HL-60 (cell line): ENCODE measurements around the gene SYNPO.

Source experiments
- DNase-seq, 2 experiments: peaks; one replicate each; pipeline ENCODE4 v3.0.0-alpha.2; 2010 to 2020; ENCODE audit warnings: low read depth in 1 of 2, low spot score in 1 of 2
- H3K27ac ChIP-seq: fragments of 250-450 bp; sonication (Bioruptor Pico); replicated peaks from 2 replicates; pipeline ENCODE4 v1.5.1; 2020; ENCODE audit warnings: mild to moderate bottlenecking, moderate library complexity
- H3K27me3 ChIP-seq: fragments of 250-450 bp; sonication (Bioruptor Pico); 2 replicates; pipeline ENCODE4 v1.5.1; 2021; ENCODE audit warnings: mild to moderate bottlenecking, moderate library complexity; ENCODE audit not compliant: insufficient read depth, poor library complexity, severe bottlenecking
- H3K4me3 ChIP-seq: replicated peaks from 2 replicates; pipeline ENCODE4 v1.5.1; 2011; ENCODE audit warnings: mild to moderate bottlenecking, control low read depth, low read length; ENCODE audit not compliant: insufficient read depth
- GABPA ChIP-seq: IDR thresholded peaks from 2 replicates; pipeline ENCODE4 v1.6.1; 2012; ENCODE audit warnings: low read depth
- POLR2AphosphoS5 ChIP-seq: IDR thresholded peaks from 2 replicates; pipeline ENCODE4 v1.6.1; 2012; ENCODE audit warnings: low read depth
- REST ChIP-seq: IDR thresholded peaks from 2 replicates; pipeline ENCODE4 v1.6.1; 2012; ENCODE audit warnings: low read depth; ENCODE audit not compliant: insufficient replicate concordance
- SPI1 ChIP-seq: IDR thresholded peaks from 2 replicates; pipeline ENCODE4 v1.6.1; 2012; ENCODE audit warnings: low read depth, mild to moderate bottlenecking, borderline replicate concordance
- TF ChIP-seq, protein P1 (sequence below): IDR thresholded peaks from one replicate; pipeline ENCODE4 v1.5.1; 2011; ENCODE audit warnings: low read length, control low read depth, inconsistent platforms; ENCODE audit not compliant: insufficient read depth

The SYNPO gene

GRCh38 chr5:150605546-150605945, 34.9 kb upstream of the SYNPO start:
- TF ChIP-seq POLR2AphosphoS5 (no peak), REST (no peak), GABPA (no peak), SPI1 (no peak)
- TF ChIP-seq, protein P1, sequence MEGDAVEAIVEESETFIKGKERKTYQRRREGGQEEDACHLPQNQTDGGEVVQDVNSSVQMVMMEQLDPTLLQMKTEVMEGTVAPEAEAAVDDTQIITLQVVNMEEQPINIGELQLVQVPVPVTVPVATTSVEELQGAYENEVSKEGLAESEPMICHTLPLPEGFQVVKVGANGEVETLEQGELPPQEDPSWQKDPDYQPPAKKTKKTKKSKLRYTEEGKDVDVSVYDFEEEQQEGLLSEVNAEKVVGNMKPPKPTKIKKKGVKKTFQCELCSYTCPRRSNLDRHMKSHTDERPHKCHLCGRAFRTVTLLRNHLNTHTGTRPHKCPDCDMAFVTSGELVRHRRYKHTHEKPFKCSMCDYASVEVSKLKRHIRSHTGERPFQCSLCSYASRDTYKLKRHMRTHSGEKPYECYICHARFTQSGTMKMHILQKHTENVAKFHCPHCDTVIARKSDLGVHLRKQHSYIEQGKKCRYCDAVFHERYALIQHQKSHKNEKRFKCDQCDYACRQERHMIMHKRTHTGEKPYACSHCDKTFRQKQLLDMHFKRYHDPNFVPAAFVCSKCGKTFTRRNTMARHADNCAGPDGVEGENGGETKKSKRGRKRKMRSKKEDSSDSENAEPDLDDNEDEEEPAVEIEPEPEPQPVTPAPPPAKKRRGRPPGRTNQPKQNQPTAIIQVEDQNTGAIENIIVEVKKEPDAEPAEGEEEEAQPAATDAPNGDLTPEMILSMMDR: no peak
- Histone ChIP-seq H3K4me3 (no peak overlapping the region), H3K27me3 (no peaks in the 10 kb centered on the region), H3K27ac (no peak overlapping the region)
- DNase-seq: no peak

DNA sequence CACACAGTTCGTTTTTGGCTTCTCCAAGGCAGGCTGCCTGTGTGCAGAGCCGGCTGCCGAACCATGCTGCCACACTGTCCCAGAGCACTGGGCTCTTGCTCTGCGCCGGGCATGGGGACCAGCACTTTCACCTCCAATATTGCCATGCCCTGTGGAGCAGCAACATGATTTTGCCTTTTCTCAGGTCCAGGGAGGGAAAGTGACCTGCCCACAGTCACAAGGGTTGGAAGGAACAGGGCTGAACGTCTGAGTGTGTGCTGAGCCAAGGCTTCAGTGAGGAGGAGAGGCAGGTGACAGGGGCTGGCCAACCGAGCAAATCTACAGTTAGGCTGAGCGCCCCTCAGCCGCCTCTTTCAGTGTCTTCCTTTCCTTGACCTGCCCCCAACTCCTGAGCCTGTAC, 34.0 kb upstream of the SYNPO start:
- TF ChIP-seq SPI1: no peak
- no peak for TF ChIP-seq REST
- TF ChIP-seq POLR2AphosphoS5: no peak
- TF ChIP-seq, protein P1: no peak
- no peak for TF ChIP-seq GABPA
- H3K4me3 ChIP-seq: no peak overlapping the region
- H3K27ac ChIP-seq: no peak overlapping the region
- DNase-seq: no peak
- H3K27me3 ChIP-seq: no peaks in the 10 kb centered on the region

- TF ChIP-seq POLR2AphosphoS5: no peak
- TF ChIP-seq, protein P1: no peak
- TF ChIP-seq REST: no peak
- TF ChIP-seq SPI1: no peak
- no peaks in the 10 kb centered on the region for H3K27me3 ChIP-seq
- no peak for DNase-seq
- H3K4me3 ChIP-seq: no peak overlapping the region
- H3K27ac ChIP-seq: no peak overlapping the region
These were observed 33.4 kb upstream of the SYNPO start for GRCh38 chr5:150607105-150607504.
